ENCODE measurements around the gene SMIM1. TPM values are rescaled to one million over a fixed set of nuclear protein-coding genes. Genes with fewer than 3 reads are reported as not detected.

Gene SMIM1
- total RNA-seq, 2 experiments from 2014 or later: 1.5 to 2.2 TPM

DNA sequence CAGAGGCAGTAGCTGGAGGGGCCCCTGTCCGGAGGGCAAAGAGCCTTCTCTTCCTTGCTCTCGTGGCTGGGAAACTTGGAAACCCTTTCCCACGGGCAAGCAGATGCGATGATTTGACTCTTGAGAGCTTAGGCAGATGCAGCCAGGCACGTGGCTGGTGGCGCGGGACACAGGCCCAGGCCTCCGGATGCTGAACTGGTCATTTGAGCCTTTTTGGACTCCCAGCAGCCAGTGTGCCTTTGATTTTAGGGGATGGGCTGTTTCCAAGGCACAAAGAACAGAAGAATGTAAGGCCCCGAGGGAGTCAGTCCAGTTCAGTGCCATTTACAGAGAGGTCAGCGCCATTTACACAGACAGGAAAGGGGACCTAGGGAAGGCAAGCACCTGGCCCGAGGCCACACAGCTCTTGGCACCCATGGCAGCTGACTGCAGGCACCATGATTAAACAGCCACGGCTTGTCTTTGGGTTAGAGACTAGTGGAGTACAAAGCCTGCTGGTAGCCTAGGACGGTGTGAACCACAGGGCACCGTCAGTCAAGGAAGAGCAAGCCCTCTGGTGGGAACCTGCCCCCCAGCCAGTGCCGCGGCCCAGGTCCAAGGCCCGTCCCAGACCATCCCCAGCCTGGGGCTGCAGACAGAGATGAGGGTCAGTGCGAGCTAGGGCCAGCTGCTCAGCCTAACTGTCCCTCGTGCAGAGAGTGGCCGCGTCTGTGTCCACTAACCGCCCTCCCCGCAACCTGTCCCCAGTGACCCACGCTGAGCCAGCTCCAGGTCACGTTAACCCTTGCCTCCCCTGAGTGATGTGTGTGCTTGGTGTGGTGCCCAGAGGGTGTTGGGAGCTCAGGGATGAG lies 40.7 kb upstream of the SMIM1 start:
- Mint-ChIP-seq H3K9me3 (no peaks in the 10 kb centered on the region), H3K36me3 (ENCODE audit: low read depth) (no peaks in the 10 kb centered on the region), H3K4me3 (no peak overlapping the region), H3K27ac (no peak overlapping the region), H3K4me1 (ENCODE audit: low read depth) (no peaks in the 10 kb centered on the region), H3K27me3 (no peaks in the 10 kb centered on the region)
- intact Hi-C loops (cut with micrococcal nuclease): no loop called here
- DNase-seq: no peak
- ChIA-PET POLR2A (no interaction called here), CTCF (no interaction called here)
- ATAC-seq: no peak
- no peak for TF ChIP-seq CTCF (IDR thresholded peaks at IDR 0.05)

- no peak for TF ChIP-seq CTCF (IDR thresholded peaks at IDR 0.05)
- Mint-ChIP-seq H3K27ac (no peak overlapping the region), H3K9me3 (no peaks in the 10 kb centered on the region), H3K27me3 (no peaks in the 10 kb centered on the region), H3K36me3 (ENCODE audit: low read depth) (peaks cover 2% of the 10 kb centered on the region), H3K4me1 (ENCODE audit: low read depth) (no peaks in the 10 kb centered on the region), H3K4me3 (no peak overlapping the region)
- POLR2A ChIA-PET: no interaction called here
- intact Hi-C loops (cut with micrococcal nuclease): no loop called here
- CTCF ChIA-PET: no interaction called here
- DNase-seq (peak; percentile 9), ATAC-seq (peak; percentile 30)
Measured at GRCh38 chr1:3732434-3733093, 40.0 kb upstream of the SMIM1 start.

DNA sequence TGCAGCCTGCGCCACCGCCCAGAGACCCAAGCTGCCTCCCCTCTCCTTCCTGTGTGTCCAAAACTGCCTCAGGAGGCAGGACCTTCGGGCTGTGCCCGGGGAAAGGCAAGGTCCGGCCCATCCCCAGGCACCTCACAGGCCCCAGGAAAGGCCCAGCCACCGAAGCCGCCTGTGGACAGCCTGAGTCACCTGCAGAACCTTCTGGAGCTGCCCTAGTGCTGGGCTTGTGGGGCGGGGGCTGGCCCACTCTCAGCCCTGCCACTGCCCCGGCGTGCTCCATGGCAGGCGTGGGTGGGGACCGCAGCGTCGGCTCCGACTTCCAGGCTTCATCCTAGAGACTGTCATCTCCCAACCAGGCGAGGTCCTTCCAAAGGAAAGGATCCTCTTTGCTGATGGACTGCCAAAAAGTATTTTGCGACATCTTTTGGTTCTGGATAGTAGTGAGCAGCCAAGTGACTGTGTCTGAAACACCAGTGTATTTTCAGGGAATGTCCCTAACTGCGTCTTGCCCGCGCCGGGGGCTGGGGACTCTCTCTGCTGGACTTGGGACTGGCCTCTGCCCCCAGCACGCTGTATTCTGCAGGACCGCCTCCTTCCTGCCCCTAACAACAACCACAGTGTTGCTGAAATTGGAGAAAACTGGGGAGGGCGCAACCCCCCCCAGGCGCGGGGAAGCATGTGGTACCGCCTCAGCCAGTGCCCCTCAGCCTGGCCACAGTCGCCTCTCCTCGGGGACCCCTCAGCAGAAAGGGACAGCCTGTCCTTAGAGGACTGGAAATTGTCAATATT lies 39.3 kb upstream of the SMIM1 start:
- ATAC-seq (no peak), DNase-seq (no peak)
- ChIA-PET POLR2A (no interaction called here), CTCF (interaction anchor here (0.7 kb wide), 1 partner anchor 9 kb away, joined by 3 read pairs; no protein-coding TSS in a partner anchor)
- H3K27ac Mint-ChIP-seq: no peak overlapping the region
- H3K9me3 Mint-ChIP-seq: no peaks in the 10 kb centered on the region
- intact Hi-C loops (cut with micrococcal nuclease): no loop called here
- H3K36me3 Mint-ChIP-seq (ENCODE audit: low read depth): peaks cover 2% of the 10 kb centered on the region
- no peak overlapping the region for H3K4me3 Mint-ChIP-seq
- no peaks in the 10 kb centered on the region for H3K27me3 Mint-ChIP-seq
- no peak for TF ChIP-seq CTCF (IDR thresholded peaks at IDR 0.05)
- no peaks in the 10 kb centered on the region for H3K4me1 Mint-ChIP-seq (ENCODE audit: low read depth)

DNA sequence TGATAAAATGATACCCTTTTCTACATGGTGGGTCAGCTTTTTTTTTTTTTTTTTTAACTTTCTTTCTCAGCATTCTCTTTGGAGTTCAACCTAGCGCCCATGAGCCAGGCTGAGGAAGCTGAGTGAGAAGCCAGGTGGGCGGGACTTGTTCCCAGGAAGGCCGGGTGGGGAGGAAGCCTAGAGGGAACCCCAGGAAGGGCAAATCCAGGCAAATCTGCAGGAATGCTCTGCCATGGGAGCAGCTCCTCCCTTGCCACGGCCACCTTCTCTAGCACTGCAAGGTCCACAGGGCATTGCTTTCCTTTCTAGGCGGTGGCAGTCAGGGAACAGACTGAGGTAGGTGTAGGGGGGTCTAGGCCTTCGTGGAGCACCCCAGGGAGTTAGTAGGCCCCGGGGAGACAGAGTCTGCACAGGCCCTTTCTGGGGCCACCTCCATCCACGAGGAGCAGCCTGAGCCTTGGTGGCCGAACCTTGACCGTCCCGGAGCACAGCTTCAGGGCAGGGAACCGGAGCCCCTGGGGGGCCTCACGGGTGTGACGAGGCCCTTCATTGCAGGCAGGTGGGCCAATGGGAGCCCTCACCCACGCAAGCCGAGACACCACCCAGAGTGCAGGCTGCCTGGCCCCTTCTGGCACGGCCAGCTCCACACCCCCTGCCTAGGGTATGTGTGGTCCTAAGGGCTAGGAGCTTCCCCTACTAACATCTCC lies 38.5 kb upstream of the SMIM1 start:
- no peak for TF ChIP-seq CTCF (IDR thresholded peaks at IDR 0.05)
- ChIA-PET POLR2A (no interaction called here), CTCF (interaction anchor here (0.7 kb wide), 1 partner anchor 10 kb away, joined by 3 read pairs; no protein-coding TSS in a partner anchor)
- Mint-ChIP-seq H3K4me3 (no peak overlapping the region), H3K9me3 (no peaks in the 10 kb centered on the region), H3K27me3 (no peaks in the 10 kb centered on the region), H3K36me3 (ENCODE audit: low read depth) (peaks cover 2% of the 10 kb centered on the region), H3K4me1 (ENCODE audit: low read depth) (no peaks in the 10 kb centered on the region), H3K27ac (no peak overlapping the region)
- intact Hi-C loops (cut with micrococcal nuclease): no loop called here
- no peak for ATAC-seq
- DNase-seq: no peak

Data from activated CD8-positive, alpha-beta T cell treated with anti-CD3 and anti-CD28 coated beads for 36 hours (primary cell).